Testis (tissue), 2 donors: Measurements from ENCODE around the gene GRM8.

Experiments
- POLR2A ChIP-seq: fragments of 450-650 bp; IDR thresholded peaks from one replicate; pipeline ENCODE4 v1.6.1; 2017; ENCODE audit warnings: antibody characterized with exemption, mild to moderate bottlenecking, moderate library complexity
- TF ChIP-seq, protein P1 (sequence below), 3 experiments: fragments of 450-650 bp in 2 of 3; fragments of 200-600 bp in 1 of 3; sonication (generic) in 1 of 3; IDR thresholded peaks; one replicate each; pipeline ENCODE4 v1.5.1; 2016 to 2019; ENCODE audit warnings: antibody characterized with exemption in 3 of 3, mild to moderate bottlenecking in 2 of 3, moderate library complexity in 1 of 3

DNA sequence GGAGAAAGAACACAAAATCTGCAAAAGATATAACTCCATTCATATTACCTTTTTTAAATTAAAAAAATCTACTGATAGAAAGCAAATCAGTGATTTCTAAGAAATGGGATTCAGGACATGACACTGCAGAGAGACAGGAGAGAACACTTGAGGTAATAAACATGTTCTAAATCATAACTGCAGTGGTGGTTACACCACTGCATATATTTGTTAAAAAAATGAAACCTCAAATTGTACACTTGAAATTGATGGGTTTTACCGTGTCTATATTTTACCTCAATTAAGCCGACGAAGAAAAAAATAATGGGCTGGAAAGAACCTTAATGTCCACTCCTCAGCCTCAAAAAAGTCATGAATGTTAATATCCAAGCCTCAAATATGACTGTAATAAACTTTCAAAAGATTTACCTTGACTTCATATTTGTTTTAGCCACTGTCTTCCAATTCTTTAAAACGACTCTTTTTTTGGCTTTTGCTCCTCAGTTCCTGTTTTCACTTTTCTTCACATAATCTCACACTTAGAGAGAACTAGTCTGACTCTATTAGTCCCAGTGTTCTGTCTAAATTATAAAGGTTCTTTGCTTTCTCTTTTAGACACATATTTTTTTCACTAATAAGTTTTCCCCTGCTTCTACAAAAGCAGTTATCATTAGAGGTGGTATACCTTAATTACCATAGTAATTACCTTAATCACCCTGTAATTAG, 502.4 kb downstream of the GRM8 start:
- TF ChIP-seq, protein P1, sequence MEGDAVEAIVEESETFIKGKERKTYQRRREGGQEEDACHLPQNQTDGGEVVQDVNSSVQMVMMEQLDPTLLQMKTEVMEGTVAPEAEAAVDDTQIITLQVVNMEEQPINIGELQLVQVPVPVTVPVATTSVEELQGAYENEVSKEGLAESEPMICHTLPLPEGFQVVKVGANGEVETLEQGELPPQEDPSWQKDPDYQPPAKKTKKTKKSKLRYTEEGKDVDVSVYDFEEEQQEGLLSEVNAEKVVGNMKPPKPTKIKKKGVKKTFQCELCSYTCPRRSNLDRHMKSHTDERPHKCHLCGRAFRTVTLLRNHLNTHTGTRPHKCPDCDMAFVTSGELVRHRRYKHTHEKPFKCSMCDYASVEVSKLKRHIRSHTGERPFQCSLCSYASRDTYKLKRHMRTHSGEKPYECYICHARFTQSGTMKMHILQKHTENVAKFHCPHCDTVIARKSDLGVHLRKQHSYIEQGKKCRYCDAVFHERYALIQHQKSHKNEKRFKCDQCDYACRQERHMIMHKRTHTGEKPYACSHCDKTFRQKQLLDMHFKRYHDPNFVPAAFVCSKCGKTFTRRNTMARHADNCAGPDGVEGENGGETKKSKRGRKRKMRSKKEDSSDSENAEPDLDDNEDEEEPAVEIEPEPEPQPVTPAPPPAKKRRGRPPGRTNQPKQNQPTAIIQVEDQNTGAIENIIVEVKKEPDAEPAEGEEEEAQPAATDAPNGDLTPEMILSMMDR (IDR thresholded peaks at IDR 0.05), result no peak
- no peak for TF ChIP-seq POLR2A
